ENCODE data around the gene CDC37L1.

Gene CDC37L1

GRCh38 chr9:4661165-4661564 lies 18.2 kb upstream of the CDC37L1 start:
- H3K36me3 Mint-ChIP-seq (ENCODE audit: insufficient read depth): peaks cover 20% of the 10 kb centered on the region
- no peak for DNase-seq (ENCODE audit: low spot score in 2 of 2)
- H3K4me1 Mint-ChIP-seq: peaks cover 58% of the 10 kb centered on the region
- ATAC-seq (replicated peaks; ENCODE audit: extremely low read depth, poor library complexity, severe bottlenecking): no peak
- H3K4me3 Mint-ChIP-seq: peak overlapping the region; percentile 90
- no peaks in the 10 kb centered on the region for H3K9me3 Mint-ChIP-seq
- peak overlapping the region; percentile 97 for H3K27ac Mint-ChIP-seq (ENCODE audit: low read depth)
- H3K27me3 Mint-ChIP-seq: no peaks in the 10 kb centered on the region

- no peaks in the 10 kb centered on the region for H3K9me3 Mint-ChIP-seq
- no peaks in the 10 kb centered on the region for H3K27me3 Mint-ChIP-seq
- peak; percentile 23 for ATAC-seq (replicated peaks; ENCODE audit: extremely low read depth, poor library complexity, severe bottlenecking)
- H3K4me1 Mint-ChIP-seq: peaks cover 58% of the 10 kb centered on the region
- DNase-seq (ENCODE audit: low spot score in 2 of 2): no peak
- peaks cover 20% of the 10 kb centered on the region for H3K36me3 Mint-ChIP-seq (ENCODE audit: insufficient read depth)
- H3K4me3 Mint-ChIP-seq: peak overlapping the region; percentile 90
- peak overlapping the region; percentile 97 for H3K27ac Mint-ChIP-seq (ENCODE audit: low read depth)
Measured at GRCh38 chr9:4661611-4662010, 17.8 kb upstream of the CDC37L1 start.

GRCh38 chr9:4662108-4662988 lies 17.0 kb upstream of the CDC37L1 start, which contains the start of gene PLPP6:
Gene PLPP6 (plus strand): TSS chr9:4662294. CDS start chr9:4662376, 82 bp downstream.
- Mint-ChIP-seq H3K27me3 (no peaks in the 10 kb centered on the region), H3K4me3 (peak within 1 kb of the TSS; percentile 90), H3K36me3 (ENCODE audit: insufficient read depth) (peaks cover 21% of the 10 kb centered on the region), H3K27ac (ENCODE audit: low read depth) (peak within 1 kb of the TSS; percentile 97), H3K9me3 (no peaks in the 10 kb centered on the region), H3K4me1 (peaks cover 63% of the 10 kb centered on the region)
- ATAC-seq (replicated peaks; ENCODE audit: extremely low read depth, poor library complexity, severe bottlenecking): peak; percentile 65
- peak; percentile 55 to 57 for DNase-seq (ENCODE audit: low spot score in 2 of 2)

- H3K27ac Mint-ChIP-seq (ENCODE audit: low read depth): peak overlapping the region; percentile 97
- H3K27me3 Mint-ChIP-seq: no peaks in the 10 kb centered on the region
- H3K9me3 Mint-ChIP-seq: no peaks in the 10 kb centered on the region
- peaks cover 22% of the 10 kb centered on the region for H3K36me3 Mint-ChIP-seq (ENCODE audit: insufficient read depth)
- ATAC-seq (replicated peaks; ENCODE audit: extremely low read depth, poor library complexity, severe bottlenecking) (peak; percentile 35), DNase-seq (ENCODE audit: low spot score in 2 of 2) (no peak)
- H3K4me1 Mint-ChIP-seq: peaks cover 69% of the 10 kb centered on the region
- peak overlapping the region; percentile 90 for H3K4me3 Mint-ChIP-seq
Measured at GRCh38 chr9:4662989-4663792, 16.2 kb upstream of the CDC37L1 start.

- Mint-ChIP-seq H3K4me3 (peak overlapping the region; percentile 90), H3K9me3 (no peaks in the 10 kb centered on the region), H3K27ac (ENCODE audit: low read depth) (peak overlapping the region; percentile 97), H3K36me3 (ENCODE audit: insufficient read depth) (peaks cover 22% of the 10 kb centered on the region), H3K4me1 (peaks cover 69% of the 10 kb centered on the region), H3K27me3 (no peaks in the 10 kb centered on the region)
- DNase-seq (ENCODE audit: low spot score in 2 of 2): no peak
- no peak for ATAC-seq (replicated peaks; ENCODE audit: extremely low read depth, poor library complexity, severe bottlenecking)
Measured at GRCh38 chr9:4663956-4664355, 15.4 kb upstream of the CDC37L1 start.

- Mint-ChIP-seq H3K4me1 (peaks cover 69% of the 10 kb centered on the region), H3K9me3 (no peaks in the 10 kb centered on the region), H3K27ac (ENCODE audit: low read depth) (peak overlapping the region; percentile 89), H3K27me3 (no peaks in the 10 kb centered on the region), H3K4me3 (peak overlapping the region; percentile 90), H3K36me3 (ENCODE audit: insufficient read depth) (peaks cover 20% of the 10 kb centered on the region)
- ATAC-seq (replicated peaks; ENCODE audit: extremely low read depth, poor library complexity, severe bottlenecking) (no peak), DNase-seq (ENCODE audit: low spot score in 2 of 2) (no peak)
Measured at GRCh38 chr9:4665357-4665756, 14.0 kb upstream of the CDC37L1 start.

GRCh38 chr9:4666042-4666699 lies 13.2 kb upstream of the CDC37L1 start, which contains the start of gene SPATA6L:
Gene SPATA6L (minus strand): TSS chr9:4666480. CDS start chr9:4666250, 230 bp downstream.
- H3K4me3 Mint-ChIP-seq: peak within 1 kb of the TSS; percentile 90
- H3K27me3 Mint-ChIP-seq: no peaks in the 10 kb centered on the region
- DNase-seq (ENCODE audit: low spot score in 2 of 2) (peak in 1 of 2 donors; percentile 14), ATAC-seq (replicated peaks; ENCODE audit: extremely low read depth, poor library complexity, severe bottlenecking) (peak; percentile 13)
- peak within 1 kb of the TSS; percentile 89 for H3K27ac Mint-ChIP-seq (ENCODE audit: low read depth)
- peaks cover 20% of the 10 kb centered on the region for H3K36me3 Mint-ChIP-seq (ENCODE audit: insufficient read depth)
- peaks cover 66% of the 10 kb centered on the region for H3K4me1 Mint-ChIP-seq
- no peaks in the 10 kb centered on the region for H3K9me3 Mint-ChIP-seq

- Mint-ChIP-seq H3K4me1 (peaks cover 52% of the 10 kb centered on the region), H3K36me3 (ENCODE audit: insufficient read depth) (peaks cover 13% of the 10 kb centered on the region), H3K27ac (ENCODE audit: low read depth) (no peak overlapping the region), H3K9me3 (no peaks in the 10 kb centered on the region), H3K4me3 (no peak overlapping the region), H3K27me3 (no peaks in the 10 kb centered on the region)
- no peak for DNase-seq (ENCODE audit: low spot score in 2 of 2)
- ATAC-seq (replicated peaks; ENCODE audit: extremely low read depth, poor library complexity, severe bottlenecking): no peak
Measured at GRCh38 chr9:4667681-4668080, 11.7 kb upstream of the CDC37L1 start.

GRCh38 chr9:4668604-4669003 lies 10.8 kb upstream of the CDC37L1 start:
- Mint-ChIP-seq H3K4me3 (no peak overlapping the region), H3K27ac (ENCODE audit: low read depth) (no peak overlapping the region), H3K4me1 (peaks cover 42% of the 10 kb centered on the region), H3K9me3 (no peaks in the 10 kb centered on the region), H3K36me3 (ENCODE audit: insufficient read depth) (peaks cover 6% of the 10 kb centered on the region), H3K27me3 (no peaks in the 10 kb centered on the region)
- ATAC-seq (replicated peaks; ENCODE audit: extremely low read depth, poor library complexity, severe bottlenecking): no peak
- no peak for DNase-seq (ENCODE audit: low spot score in 2 of 2)

- no peak for ATAC-seq (replicated peaks; ENCODE audit: extremely low read depth, poor library complexity, severe bottlenecking)
- Mint-ChIP-seq H3K4me3 (no peak overlapping the region), H3K36me3 (ENCODE audit: insufficient read depth) (peaks cover 6% of the 10 kb centered on the region), H3K4me1 (peaks cover 30% of the 10 kb centered on the region), H3K27ac (ENCODE audit: low read depth) (no peak overlapping the region), H3K9me3 (no peaks in the 10 kb centered on the region), H3K27me3 (no peaks in the 10 kb centered on the region)
- DNase-seq (ENCODE audit: low spot score in 2 of 2): no peak
Measured at GRCh38 chr9:4669890-4670289, 9.5 kb upstream of the CDC37L1 start.

- H3K36me3 Mint-ChIP-seq (ENCODE audit: insufficient read depth): peaks cover 6% of the 10 kb centered on the region
- H3K4me3 Mint-ChIP-seq: no peak overlapping the region
- H3K9me3 Mint-ChIP-seq: no peaks in the 10 kb centered on the region
- no peak overlapping the region for H3K27ac Mint-ChIP-seq (ENCODE audit: low read depth)
- DNase-seq (ENCODE audit: low spot score in 2 of 2) (no peak), ATAC-seq (replicated peaks; ENCODE audit: extremely low read depth, poor library complexity, severe bottlenecking) (no peak)
- H3K4me1 Mint-ChIP-seq: peaks cover 23% of the 10 kb centered on the region
- H3K27me3 Mint-ChIP-seq: no peaks in the 10 kb centered on the region
Measured at GRCh38 chr9:4670591-4670990, 8.8 kb upstream of the CDC37L1 start.

- Mint-ChIP-seq H3K27me3 (no peaks in the 10 kb centered on the region), H3K27ac (ENCODE audit: low read depth) (no peak overlapping the region), H3K4me3 (no peak overlapping the region), H3K4me1 (peaks cover 12% of the 10 kb centered on the region), H3K9me3 (no peaks in the 10 kb centered on the region), H3K36me3 (ENCODE audit: insufficient read depth) (peaks cover 2% of the 10 kb centered on the region)
- DNase-seq (ENCODE audit: low spot score in 2 of 2): no peak
- ATAC-seq (replicated peaks; ENCODE audit: extremely low read depth, poor library complexity, severe bottlenecking): no peak
Measured at GRCh38 chr9:4671737-4672136, 7.6 kb upstream of the CDC37L1 start.

All from central memory CD8-positive, alpha-beta T cell (primary cell).